Spinal cord (tissue), 10 donors: ENCODE measurements around the gene SEZ6L2. TPM values are rescaled to one million over a fixed set of nuclear protein-coding genes. Genes with fewer than 3 reads are reported as not detected.

Experiments
- DNase-seq, 6 donors: peaks; one replicate each; pipeline versions ENCODE4 v3.0.0 to v3.0.0-alpha.2; 2013 to 2015; ENCODE audit warnings: low spot score in 6 of 6, low read depth in 4 of 6
- H3K27ac ChIP-seq: one replicate; pipeline ENCODE4 v1.5.1; 2013; ENCODE audit warnings: low read depth, low read length, control low read depth
- H3K27me3 ChIP-seq: one replicate; pipeline ENCODE4 v1.6.1; 2013; ENCODE audit warnings: low read length; ENCODE audit not compliant: control insufficient read depth, insufficient read depth
- H3K36me3 ChIP-seq: one replicate; pipeline ENCODE4 v1.6.1; 2013; ENCODE audit warnings: low read length; ENCODE audit not compliant: control insufficient read depth, insufficient read depth
- H3K4me1 ChIP-seq: one replicate; pipeline ENCODE4 v1.6.1; 2013; ENCODE audit warnings: low read length; ENCODE audit not compliant: control insufficient read depth, insufficient read depth
- H3K4me3 ChIP-seq: one replicate; pipeline ENCODE4 v1.5.1; 2013; ENCODE audit warnings: low read depth, low read length, control low read depth
- H3K9me3 ChIP-seq: one replicate; pipeline ENCODE4 v1.6.1; 2013; ENCODE audit warnings: low read length; ENCODE audit not compliant: control insufficient read depth, insufficient read depth
- WGBS: methylation state at CpG from one replicate; pipeline ENCODE4 v1.1.5; 2013; ENCODE audit warnings: missing lambda C conversion rate; ENCODE audit not compliant: insufficient coverage; 5-methylcytosine and 5-hydroxymethylcytosine counted together
- polyA plus RNA-seq, 2 donors: library from polyadenylated mRNA; unstranded; fragments of 120-200 nt; gene quantifications; one replicate each; pipeline ENCODE4 v1.2.1, GENCODE V29; 2013; ENCODE audit not compliant: insufficient read length in 2 of 2
- total RNA-seq, 2 donors: library from RNA; depleted of rRNA in 1 of 2; stranded (reverse); fragments of 120-200 nt in 1 of 2; fragments of >200 nt in 1 of 2; gene quantifications; one replicate each; pipeline versions ENCODE4 v1.2.3 to v1.2.4, GENCODE V29; 2013 to 2014
- donor health status: healthy.

The SEZ6L2 gene
- total and polyA plus RNA-seq, 4 donors: 32.7 to 155 (median 102) TPM

DNA sequence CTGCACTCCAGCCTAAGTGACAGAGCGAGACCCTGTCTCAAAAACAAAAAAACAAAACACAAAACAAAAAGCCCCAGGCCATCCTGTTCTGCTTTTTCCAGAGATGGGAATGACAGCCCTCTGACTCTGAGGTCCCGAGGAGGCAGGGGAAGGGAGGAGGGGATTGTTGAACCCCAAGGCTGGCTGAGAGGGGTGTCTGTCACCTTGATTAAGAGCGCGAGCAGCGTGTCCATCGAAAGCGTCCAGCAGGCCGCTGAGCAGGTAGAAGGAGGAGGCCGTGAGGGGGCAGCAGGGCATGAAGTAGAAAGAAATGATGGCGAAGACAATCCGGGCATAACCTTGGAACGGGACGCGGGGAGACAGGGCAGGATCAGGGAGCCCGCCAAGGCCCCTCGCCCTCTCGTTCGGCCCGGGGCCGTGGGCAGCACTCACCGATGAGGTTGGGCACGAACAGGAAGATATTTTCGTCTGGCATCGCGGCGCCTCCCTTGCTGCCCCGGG, 36.9 kb downstream of the SEZ6L2 start:
- 0% methylated on average over 26 of the region's 27 CpGs for WGBS
- Histone ChIP-seq H3K27ac (no peak overlapping the region), H3K9me3 (no peaks in the 10 kb centered on the region), H3K4me3 (peak overlapping the region; percentile 79), H3K27me3 (no peaks in the 10 kb centered on the region), H3K4me1 (peaks cover 29% of the 10 kb centered on the region), H3K36me3 (peaks cover 35% of the 10 kb centered on the region)
- peak in 1 of 6 donors; percentile 56 for DNase-seq

DNA sequence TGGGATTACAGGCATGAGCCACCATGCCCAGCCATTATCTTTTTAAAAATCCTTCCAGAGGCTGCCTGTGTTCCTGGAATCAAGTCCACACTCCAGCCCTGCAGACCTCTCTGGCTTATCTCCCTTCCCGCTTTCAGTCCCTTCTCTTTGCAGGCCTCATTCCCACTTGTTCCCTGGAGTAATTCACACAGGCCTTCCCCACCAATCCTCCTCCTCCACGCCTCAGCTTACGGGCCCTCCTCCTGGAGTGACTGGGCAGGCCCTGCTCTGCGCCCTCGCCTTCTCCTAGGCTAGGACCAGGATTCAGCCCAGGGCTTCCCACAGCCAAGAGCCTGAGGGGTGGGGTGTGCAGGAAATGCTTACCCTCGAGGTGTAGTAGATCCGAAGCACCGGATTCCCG, 39.1 kb downstream of the SEZ6L2 start:
- Histone ChIP-seq H3K4me3 (no peak overlapping the region), H3K4me1 (peaks cover 29% of the 10 kb centered on the region), H3K27me3 (no peaks in the 10 kb centered on the region), H3K36me3 (peaks cover 37% of the 10 kb centered on the region), H3K9me3 (no peaks in the 10 kb centered on the region), H3K27ac (no peak overlapping the region)
- no peak for DNase-seq
- WGBS: 93% methylated on average over 8 of the region's 9 CpGs

- Histone ChIP-seq H3K27me3 (no peaks in the 10 kb centered on the region), H3K36me3 (peaks cover 37% of the 10 kb centered on the region), H3K4me3 (no peak overlapping the region), H3K4me1 (peaks cover 26% of the 10 kb centered on the region), H3K9me3 (no peaks in the 10 kb centered on the region), H3K27ac (no peak overlapping the region)
- no peak for DNase-seq
- WGBS: 96% methylated on average over 16 of the region's 19 CpGs
Measured at GRCh38 chr16:29858974-29859373, 40.4 kb downstream of the SEZ6L2 start.

GRCh38 chr16:29858149-29858849, 41.1 kb downstream of the SEZ6L2 start:
- H3K4me3 ChIP-seq: no peak overlapping the region
- H3K4me1 ChIP-seq: peaks cover 20% of the 10 kb centered on the region
- DNase-seq: peak in 1 of 6 donors; percentile 46
- H3K9me3 ChIP-seq: no peaks in the 10 kb centered on the region
- H3K36me3 ChIP-seq: peaks cover 37% of the 10 kb centered on the region
- 82% methylated on average over 5 of the region's 10 CpGs for WGBS
- H3K27ac ChIP-seq: no peak overlapping the region
- H3K27me3 ChIP-seq: no peaks in the 10 kb centered on the region

- peak in 2 of 6 donors; percentile 54 to 66 for DNase-seq
- Histone ChIP-seq H3K4me1 (peaks cover 14% of the 10 kb centered on the region), H3K9me3 (no peaks in the 10 kb centered on the region), H3K27ac (no peak overlapping the region), H3K36me3 (peaks cover 37% of the 10 kb centered on the region), H3K27me3 (no peaks in the 10 kb centered on the region), H3K4me3 (no peak overlapping the region)
- 77% methylated on average over 5 of the region's 7 CpGs for WGBS
Measured at GRCh38 chr16:29857133-29857760, 42.1 kb downstream of the SEZ6L2 start.

DNA sequence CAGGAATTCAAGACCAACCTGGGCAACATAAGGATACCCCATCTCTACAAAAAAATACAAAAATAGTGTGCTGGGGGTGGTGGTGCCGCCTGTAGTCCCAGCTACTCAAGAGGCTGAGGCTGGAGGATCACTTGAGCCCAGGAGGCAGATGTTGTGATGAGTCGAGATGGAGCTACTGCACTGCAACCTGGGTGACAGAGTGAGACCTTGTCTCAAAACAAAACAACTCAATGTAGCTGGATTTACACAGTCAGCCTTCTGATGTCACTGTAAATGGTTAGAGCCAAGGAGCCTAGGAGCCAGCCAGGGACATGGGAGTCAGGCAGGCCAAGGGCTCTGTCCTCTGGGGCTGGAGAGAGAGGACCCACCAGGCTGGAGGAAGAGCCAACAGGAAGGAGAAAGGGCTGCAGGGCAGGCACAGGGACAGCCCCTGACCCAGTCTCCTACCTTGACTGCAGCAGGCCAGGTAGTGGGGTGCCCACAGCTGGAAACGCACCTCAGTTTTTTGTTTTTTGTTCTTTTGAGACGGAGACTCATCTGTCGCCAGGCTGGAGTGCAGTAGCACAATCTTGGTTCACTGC, 44.7 kb downstream of the SEZ6L2 start:
- no peaks in the 10 kb centered on the region for H3K27me3 ChIP-seq
- WGBS: 94% methylated on average over 5 of the region's 5 CpGs
- H3K36me3 ChIP-seq: peaks cover 20% of the 10 kb centered on the region
- H3K27ac ChIP-seq: no peak overlapping the region
- H3K9me3 ChIP-seq: no peaks in the 10 kb centered on the region
- H3K4me3 ChIP-seq: no peak overlapping the region
- H3K4me1 ChIP-seq: no peaks in the 10 kb centered on the region
- DNase-seq: no peak

- Histone ChIP-seq H3K4me1 (no peaks in the 10 kb centered on the region), H3K27me3 (no peaks in the 10 kb centered on the region), H3K27ac (peak overlapping the region; percentile 82), H3K9me3 (no peaks in the 10 kb centered on the region), H3K4me3 (no peak overlapping the region), H3K36me3 (peaks cover 5% of the 10 kb centered on the region)
- no CpG with 5 or more reads among the region's 7 CpGs for WGBS
- peak in 3 of 6 donors; percentile 7 to 53 (median 52) for DNase-seq
Measured at GRCh38 chr16:29852654-29853053, 46.7 kb downstream of the SEZ6L2 start.

DNA sequence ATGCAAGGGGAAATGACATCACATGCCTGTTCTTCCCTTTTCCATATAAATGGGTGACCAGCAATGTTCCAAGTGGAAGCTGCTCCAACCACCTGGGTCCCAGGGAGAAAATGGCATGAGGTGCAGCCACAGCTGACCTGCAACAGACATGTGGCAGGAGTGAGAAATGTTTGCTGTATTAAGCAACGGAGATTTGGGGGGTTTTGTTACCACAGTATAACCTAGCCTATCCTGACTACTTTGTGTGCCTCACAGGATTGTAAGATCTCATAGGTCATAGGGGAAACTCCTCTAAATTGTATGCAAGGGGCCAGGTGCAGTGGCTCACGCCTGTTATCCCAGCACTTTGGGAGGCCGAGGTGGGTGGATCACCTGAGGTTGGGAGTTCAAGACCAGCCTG, 48.4 kb downstream of the SEZ6L2 start:
- no peak overlapping the region for H3K4me3 ChIP-seq
- no peaks in the 10 kb centered on the region for H3K27me3 ChIP-seq
- no peak overlapping the region for H3K27ac ChIP-seq
- H3K9me3 ChIP-seq: no peaks in the 10 kb centered on the region
- peaks cover 7% of the 10 kb centered on the region for H3K36me3 ChIP-seq
- WGBS: no CpG with 5 or more reads among the region's 3 CpGs
- DNase-seq: no peak
- H3K4me1 ChIP-seq: no peaks in the 10 kb centered on the region

DNA sequence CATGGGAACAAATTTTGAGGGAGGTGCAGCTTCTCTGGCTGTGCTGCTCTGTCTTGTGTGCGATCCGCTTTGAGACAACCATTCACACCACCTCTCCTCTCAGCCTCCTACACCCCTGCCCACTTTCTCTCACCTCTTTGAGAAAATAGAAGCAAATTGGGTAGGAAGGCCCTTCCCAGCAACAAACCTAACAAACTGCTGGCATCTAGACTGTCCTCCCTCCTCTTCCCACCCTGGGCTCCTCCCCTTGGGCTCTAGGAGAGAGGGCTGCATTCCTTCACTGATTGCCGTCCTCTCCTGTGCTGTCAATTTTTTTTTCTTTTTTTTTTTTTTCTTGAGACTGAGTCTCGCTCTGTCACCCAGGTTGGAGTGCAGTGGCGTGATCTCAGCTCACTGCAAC, 49.8 kb downstream of the SEZ6L2 start:
- H3K4me1 ChIP-seq: no peaks in the 10 kb centered on the region
- H3K27me3 ChIP-seq: no peaks in the 10 kb centered on the region
- DNase-seq: no peak
- H3K27ac ChIP-seq: no peak overlapping the region
- WGBS: no CpG with 5 or more reads among the region's 5 CpGs
- no peaks in the 10 kb centered on the region for H3K9me3 ChIP-seq
- H3K36me3 ChIP-seq: peaks cover 12% of the 10 kb centered on the region
- no peak overlapping the region for H3K4me3 ChIP-seq
